K562 (cell line): Measurements from ENCODE around the gene ALK. TPM values are rescaled to one million over a fixed set of nuclear protein-coding genes. Genes with fewer than 3 reads are reported as not detected.

Experiments used
- ATAC-seq: fragments of 200-7000 bp; cut with Tn5 transposase; 3 replicates; pipeline ENCODE4 v1.9.1; 2020; ENCODE audit warnings: moderate library complexity
- BruUV-seq: library from RNA; stranded (reverse); fragments of 400-500 nt; replicated peaks from 2 replicates; lab custom pipeline; 2021; lab: Mats Ljungman, UMichigan
- CTCF ChIA-PET: fragments of 300-600 bp; formaldehyde crosslinking; extraction: SDS; loops from one replicate; lab custom pipeline; 2021; ENCODE audit warnings: low intra/inter-chr PET ratio; lab: Yijun Ruan, JAX
- POLR2A ChIA-PET: fragments of 300-600, 350-650 bp; sonication (Branson Sonifier 250); formaldehyde crosslinking; extraction: SDS; loops from one replicate; lab custom pipeline; 2021; ENCODE audit warnings: antibody characterized with exemption, inconsistent platforms; lab: Yijun Ruan, JAX
- DNase-seq, 4 experiments: peaks; one replicate each; pipeline versions ENCODE4 v3.0.0 to v3.0.0-alpha.2; 2011 to 2018; ENCODE audit warnings: low spot score in 3 of 4, mixed read lengths in 3 of 4; ENCODE audit errors: extremely low read depth in 1 of 4
- FAIRE-seq: peaks from 2 replicates; lab custom pipeline; 2011; peaks lifted over from hg19 to GRCh38; lab: Jason Lieb, UNC
- H2AFZ ChIP-seq: 2 replicates; pipeline ENCODE4 v1.6.0; 2011; ENCODE audit warnings: low read depth, low read length, control low read depth, inconsistent platforms
- H3K27ac ChIP-seq: fragments of 200-600 bp; 3 replicates; pipeline ENCODE4 v1.8.0; 2011; ENCODE audit warnings: low read depth, mild to moderate bottlenecking, control low read depth, inconsistent platforms, low read length, moderate library complexity, mixed read lengths; ENCODE audit errors: extremely low read depth
- H3K27me3 ChIP-seq, 2 experiments: fragments of 300-600 bp in 1 of 2; 2 replicates in 1 of 2; 3 replicates in 1 of 2; pipeline versions ENCODE4 v1.6.0 to v1.8.0; 2011; ENCODE audit warnings: inconsistent platforms in 2 of 2, low read length in 2 of 2, mild to moderate bottlenecking in 1 of 2, mixed read lengths in 1 of 2, moderate library complexity in 1 of 2; ENCODE audit not compliant: control insufficient read depth in 2 of 2, insufficient read depth in 2 of 2
- H3K36me3 ChIP-seq: fragments of 300-600 bp; 3 replicates; pipeline ENCODE4 v1.8.0; 2011; ENCODE audit warnings: mild to moderate bottlenecking, low read length, inconsistent platforms; ENCODE audit not compliant: control insufficient read depth, insufficient read depth
- H3K4me1 ChIP-seq, 2 experiments: fragments of 200-600 bp in 1 of 2; replicated peaks in 1 of 2; 2 replicates in 1 of 2; 3 replicates in 1 of 2; pipeline versions ENCODE4 v1.5.1 to v1.8.0; 2011; ENCODE audit warnings: inconsistent platforms in 2 of 2, low read length in 2 of 2, mild to moderate bottlenecking in 1 of 2, mixed read lengths in 1 of 2, moderate library complexity in 1 of 2; ENCODE audit not compliant: control insufficient read depth in 2 of 2, insufficient read depth in 2 of 2
- H3K4me2 ChIP-seq: 2 replicates; pipeline ENCODE4 v1.6.1; 2011; ENCODE audit warnings: low read length, control low read depth, inconsistent platforms, mixed read lengths; ENCODE audit not compliant: insufficient read depth
- H3K4me3 ChIP-seq: fragments of 200-600 bp; sonication (generic), shearing (Covaris generic); 2 replicates; pipeline ENCODE4 v1.5.1; 2016; ENCODE audit warnings: control low read depth, inconsistent platforms
- H3K79me2 ChIP-seq: fragments of 200-600 bp; 3 replicates; pipeline ENCODE4 v1.8.0; 2011; ENCODE audit warnings: low read length, inconsistent platforms; ENCODE audit not compliant: control insufficient read depth, insufficient read depth
- H3K9ac ChIP-seq, 2 experiments: 2 replicates each; pipeline versions ENCODE4 v1.6.0 to v1.6.1; 2011; ENCODE audit warnings: low read depth in 2 of 2, low read length in 2 of 2, control low read depth in 1 of 2, inconsistent platforms in 1 of 2, mild to moderate bottlenecking in 1 of 2, mixed read lengths in 1 of 2; ENCODE audit not compliant: insufficient read depth in 1 of 2
- H3K9me1 ChIP-seq: one replicate; pipeline ENCODE4 v1.6.0; 2011; ENCODE audit warnings: inconsistent platforms, mild to moderate bottlenecking, low read length, moderate library complexity; ENCODE audit not compliant: control insufficient read depth, insufficient read depth
- H3K9me3 ChIP-seq: replicated peaks from 2 replicates; pipeline ENCODE4 v1.5.1; 2011; ENCODE audit warnings: low read depth, low read length, inconsistent platforms; ENCODE audit not compliant: control insufficient read depth, insufficient read depth
- H4K20me1 ChIP-seq: replicated peaks from 2 replicates; pipeline ENCODE4 v1.6.1; 2011; ENCODE audit warnings: low read length, inconsistent platforms, mixed read lengths; ENCODE audit not compliant: control insufficient read depth, insufficient read depth
- BHLHE40 ChIP-seq: IDR thresholded peaks from 2 replicates; pipeline ENCODE4 v1.6.1; 2011; ENCODE audit warnings: low read length, improper control_type of control experiment
- MTA1 ChIP-seq: fragments of 450-650 bp; IDR thresholded peaks from 2 replicates; pipeline ENCODE4 v1.6.1; 2017; ENCODE audit warnings: borderline replicate concordance
- NFRKB ChIP-seq: fragments of 450-650 bp; IDR thresholded peaks from 2 replicates; pipeline ENCODE4 v1.6.1; 2016; ENCODE audit warnings: low read depth
- WGBS: fragments of 100-300 bp; shearing (Covaris generic); methylation state at CpG from one replicate; pipeline ENCODE4 v1.1.6; 2016; ENCODE audit warnings: low coverage, mixed read lengths; ENCODE audit not compliant: insufficient coverage; ENCODE audit errors: missing lambda C conversion rate; 5-methylcytosine and 5-hydroxymethylcytosine counted together
- in situ Hi-C: fragments of 300-500 bp; cut with MboI; formaldehyde crosslinking; loops from 4 replicates; pipeline ENCODE4 v1.15.0; 2018; ENCODE audit warnings: inconsistent platforms, mixed read lengths
- intact Hi-C: fragments of 100-400 bp; cut with micrococcal nuclease; formaldehyde crosslinking; loops from 2 replicates; pipeline ENCODE4 v1.14.2; 2022
- polyA plus RNA-seq, 8 experiments: library from polyadenylated mRNA; depleted of rRNA in 4 of 8; stranded (reverse) in 5 of 8; unstranded in 3 of 8; fragments of >200 nt; fragmentation: Nextera tagmentation in 2 of 8; fragmentation: Illumina TruSeq in 1 of 8; extraction: Ambion mirVana in 2 of 8; extraction: Trizol in 1 of 8; gene quantifications; 2 replicates each; pipeline versions ENCODE4 v1.2.1 to v1.2.3, GENCODE V29; 2011 to 2014; ENCODE audit warnings: inconsistent platforms in 1 of 8, missing spikeins in 1 of 8
- total RNA-seq, 7 experiments: library from RNA; depleted of rRNA in 6 of 7; stranded (reverse); fragments of >200 nt in 6 of 7; fragmentation: Illumina TruSeq in 2 of 7; extraction: Trizol in 2 of 7; gene quantifications; 2 replicates each; pipeline versions ENCODE4 v1.2.1 to v1.2.3, GENCODE V29; 2011 to 2021; ENCODE audit warnings: low replicate concordance in 1 of 7
- TF ChIP-seq, protein P1 (sequence below): fragments of 450-650 bp; IDR thresholded peaks from 2 replicates; pipeline ENCODE4 v1.6.1; 2016; ENCODE audit warnings: mild to moderate bottlenecking, moderate library complexity

ALK gene
- total and polyA plus RNA-seq, 9 of the 15 experiments (the other 6 are each of a cell fraction or from before 2014, with no cell fraction given) = not detected

DNA sequence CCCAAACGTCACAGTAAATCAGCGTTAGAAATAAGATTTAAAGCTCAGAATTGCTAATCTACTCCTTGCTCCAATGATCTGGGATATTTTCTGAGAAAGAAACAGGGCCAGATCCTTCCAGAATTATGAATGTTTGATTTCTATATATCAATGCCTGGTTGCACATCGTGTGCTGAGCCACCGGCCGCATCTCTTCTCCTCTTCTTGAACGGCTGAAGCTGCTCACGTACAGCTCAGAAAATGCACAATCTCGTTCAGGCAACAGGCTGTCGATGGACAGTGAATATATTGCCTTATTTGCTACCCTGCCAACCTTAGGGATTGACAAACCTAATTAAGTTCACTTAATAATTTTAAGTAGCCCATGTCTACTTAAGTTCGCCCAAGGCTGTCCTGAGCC lies 636.7 kb downstream of the ALK start:
- Histone ChIP-seq H3K9me1 (no peaks in the 10 kb centered on the region), H3K27me3 (no peaks in the 10 kb centered on the region), H2AFZ (no peak overlapping the region), H3K36me3 (no peaks in the 10 kb centered on the region), H3K27ac (no peak overlapping the region), H3K4me3 (no peak overlapping the region), H3K79me2 (no peaks in the 10 kb centered on the region), H4K20me1 (no peaks in the 10 kb centered on the region; the same call in 1 of the 2 replicates), H3K9me3 (no peaks in the 10 kb centered on the region), H3K4me2 (no peak overlapping the region), H3K4me1 (no peaks in the 10 kb centered on the region), H3K9ac (no peak overlapping the region)
- POLR2A ChIA-PET = interaction anchor here (1.6 kb wide), 1 partner anchor 10 kb away, joined by 6 read pairs; no protein-coding TSS in a partner anchor
- ATAC-seq = no peak
- BruUV-seq = no TSS peak
- FAIRE-seq = no peak
- TF ChIP-seq MTA1 = no peak
- no peak for TF ChIP-seq BHLHE40
- TF ChIP-seq, protein P1, sequence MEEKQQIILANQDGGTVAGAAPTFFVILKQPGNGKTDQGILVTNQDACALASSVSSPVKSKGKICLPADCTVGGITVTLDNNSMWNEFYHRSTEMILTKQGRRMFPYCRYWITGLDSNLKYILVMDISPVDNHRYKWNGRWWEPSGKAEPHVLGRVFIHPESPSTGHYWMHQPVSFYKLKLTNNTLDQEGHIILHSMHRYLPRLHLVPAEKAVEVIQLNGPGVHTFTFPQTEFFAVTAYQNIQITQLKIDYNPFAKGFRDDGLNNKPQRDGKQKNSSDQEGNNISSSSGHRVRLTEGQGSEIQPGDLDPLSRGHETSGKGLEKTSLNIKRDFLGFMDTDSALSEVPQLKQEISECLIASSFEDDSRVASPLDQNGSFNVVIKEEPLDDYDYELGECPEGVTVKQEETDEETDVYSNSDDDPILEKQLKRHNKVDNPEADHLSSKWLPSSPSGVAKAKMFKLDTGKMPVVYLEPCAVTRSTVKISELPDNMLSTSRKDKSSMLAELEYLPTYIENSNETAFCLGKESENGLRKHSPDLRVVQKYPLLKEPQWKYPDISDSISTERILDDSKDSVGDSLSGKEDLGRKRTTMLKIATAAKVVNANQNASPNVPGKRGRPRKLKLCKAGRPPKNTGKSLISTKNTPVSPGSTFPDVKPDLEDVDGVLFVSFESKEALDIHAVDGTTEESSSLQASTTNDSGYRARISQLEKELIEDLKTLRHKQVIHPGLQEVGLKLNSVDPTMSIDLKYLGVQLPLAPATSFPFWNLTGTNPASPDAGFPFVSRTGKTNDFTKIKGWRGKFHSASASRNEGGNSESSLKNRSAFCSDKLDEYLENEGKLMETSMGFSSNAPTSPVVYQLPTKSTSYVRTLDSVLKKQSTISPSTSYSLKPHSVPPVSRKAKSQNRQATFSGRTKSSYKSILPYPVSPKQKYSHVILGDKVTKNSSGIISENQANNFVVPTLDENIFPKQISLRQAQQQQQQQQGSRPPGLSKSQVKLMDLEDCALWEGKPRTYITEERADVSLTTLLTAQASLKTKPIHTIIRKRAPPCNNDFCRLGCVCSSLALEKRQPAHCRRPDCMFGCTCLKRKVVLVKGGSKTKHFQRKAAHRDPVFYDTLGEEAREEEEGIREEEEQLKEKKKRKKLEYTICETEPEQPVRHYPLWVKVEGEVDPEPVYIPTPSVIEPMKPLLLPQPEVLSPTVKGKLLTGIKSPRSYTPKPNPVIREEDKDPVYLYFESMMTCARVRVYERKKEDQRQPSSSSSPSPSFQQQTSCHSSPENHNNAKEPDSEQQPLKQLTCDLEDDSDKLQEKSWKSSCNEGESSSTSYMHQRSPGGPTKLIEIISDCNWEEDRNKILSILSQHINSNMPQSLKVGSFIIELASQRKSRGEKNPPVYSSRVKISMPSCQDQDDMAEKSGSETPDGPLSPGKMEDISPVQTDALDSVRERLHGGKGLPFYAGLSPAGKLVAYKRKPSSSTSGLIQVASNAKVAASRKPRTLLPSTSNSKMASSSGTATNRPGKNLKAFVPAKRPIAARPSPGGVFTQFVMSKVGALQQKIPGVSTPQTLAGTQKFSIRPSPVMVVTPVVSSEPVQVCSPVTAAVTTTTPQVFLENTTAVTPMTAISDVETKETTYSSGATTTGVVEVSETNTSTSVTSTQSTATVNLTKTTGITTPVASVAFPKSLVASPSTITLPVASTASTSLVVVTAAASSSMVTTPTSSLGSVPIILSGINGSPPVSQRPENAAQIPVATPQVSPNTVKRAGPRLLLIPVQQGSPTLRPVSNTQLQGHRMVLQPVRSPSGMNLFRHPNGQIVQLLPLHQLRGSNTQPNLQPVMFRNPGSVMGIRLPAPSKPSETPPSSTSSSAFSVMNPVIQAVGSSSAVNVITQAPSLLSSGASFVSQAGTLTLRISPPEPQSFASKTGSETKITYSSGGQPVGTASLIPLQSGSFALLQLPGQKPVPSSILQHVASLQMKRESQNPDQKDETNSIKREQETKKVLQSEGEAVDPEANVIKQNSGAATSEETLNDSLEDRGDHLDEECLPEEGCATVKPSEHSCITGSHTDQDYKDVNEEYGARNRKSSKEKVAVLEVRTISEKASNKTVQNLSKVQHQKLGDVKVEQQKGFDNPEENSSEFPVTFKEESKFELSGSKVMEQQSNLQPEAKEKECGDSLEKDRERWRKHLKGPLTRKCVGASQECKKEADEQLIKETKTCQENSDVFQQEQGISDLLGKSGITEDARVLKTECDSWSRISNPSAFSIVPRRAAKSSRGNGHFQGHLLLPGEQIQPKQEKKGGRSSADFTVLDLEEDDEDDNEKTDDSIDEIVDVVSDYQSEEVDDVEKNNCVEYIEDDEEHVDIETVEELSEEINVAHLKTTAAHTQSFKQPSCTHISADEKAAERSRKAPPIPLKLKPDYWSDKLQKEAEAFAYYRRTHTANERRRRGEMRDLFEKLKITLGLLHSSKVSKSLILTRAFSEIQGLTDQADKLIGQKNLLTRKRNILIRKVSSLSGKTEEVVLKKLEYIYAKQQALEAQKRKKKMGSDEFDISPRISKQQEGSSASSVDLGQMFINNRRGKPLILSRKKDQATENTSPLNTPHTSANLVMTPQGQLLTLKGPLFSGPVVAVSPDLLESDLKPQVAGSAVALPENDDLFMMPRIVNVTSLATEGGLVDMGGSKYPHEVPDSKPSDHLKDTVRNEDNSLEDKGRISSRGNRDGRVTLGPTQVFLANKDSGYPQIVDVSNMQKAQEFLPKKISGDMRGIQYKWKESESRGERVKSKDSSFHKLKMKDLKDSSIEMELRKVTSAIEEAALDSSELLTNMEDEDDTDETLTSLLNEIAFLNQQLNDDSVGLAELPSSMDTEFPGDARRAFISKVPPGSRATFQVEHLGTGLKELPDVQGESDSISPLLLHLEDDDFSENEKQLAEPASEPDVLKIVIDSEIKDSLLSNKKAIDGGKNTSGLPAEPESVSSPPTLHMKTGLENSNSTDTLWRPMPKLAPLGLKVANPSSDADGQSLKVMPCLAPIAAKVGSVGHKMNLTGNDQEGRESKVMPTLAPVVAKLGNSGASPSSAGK = no peak
- TF ChIP-seq NFRKB = no peak
- in situ Hi-C loops (no loop called here), intact Hi-C loops (no loop called here)
- CTCF ChIA-PET = no interaction called here
- 0% methylated on average over 10 of the region's 10 CpGs for WGBS
- DNase-seq = no peak
